Measurements from ENCODE around the gene CMC1.
A peak's percentile ranks its signal among the peaks of the same experiment; 100 is the strongest.
"Not testable (repeated sequence)": the region's sequence is repeated elsewhere in the genome, so short reads cannot be mapped to it uniquely, and the experiment has no call there.

The CMC1 gene

DNA sequence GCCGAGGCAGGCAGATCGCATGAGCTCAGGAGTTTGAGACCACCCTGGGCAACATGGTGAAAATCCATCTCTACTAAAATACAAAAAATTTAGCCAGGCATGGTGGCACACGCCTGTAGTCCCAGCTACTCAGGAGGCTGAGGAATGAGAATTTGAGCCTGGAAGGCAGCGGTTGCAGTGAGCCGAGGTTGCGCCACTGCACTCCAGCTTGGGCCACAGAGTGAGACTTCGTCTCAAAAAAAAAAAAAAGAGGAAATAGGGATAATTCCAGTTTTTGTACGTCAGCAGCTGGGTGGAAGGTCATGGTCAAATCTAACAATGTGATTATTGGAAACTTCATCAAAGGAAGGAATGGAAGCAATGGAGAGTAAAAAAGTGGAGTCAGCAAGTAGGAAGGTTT lies 3.1 kb downstream of the CMC1 start:
- no peak for DNase-seq (ENCODE audit: low read depth)

GRCh38 chr3:28247286-28247685 lies 5.9 kb downstream of the CMC1 start:
- DNase-seq (ENCODE audit: low read depth), result no peak

- DNase-seq (ENCODE audit: low read depth), result no peak
These were observed 9.6 kb downstream of the CMC1 start for GRCh38 chr3:28250999-28251398.

GRCh38 chr3:28252001-28252431 lies 10.6 kb downstream of the CMC1 start:
- DNase-seq (ENCODE audit: low read depth), result no peak

DNA sequence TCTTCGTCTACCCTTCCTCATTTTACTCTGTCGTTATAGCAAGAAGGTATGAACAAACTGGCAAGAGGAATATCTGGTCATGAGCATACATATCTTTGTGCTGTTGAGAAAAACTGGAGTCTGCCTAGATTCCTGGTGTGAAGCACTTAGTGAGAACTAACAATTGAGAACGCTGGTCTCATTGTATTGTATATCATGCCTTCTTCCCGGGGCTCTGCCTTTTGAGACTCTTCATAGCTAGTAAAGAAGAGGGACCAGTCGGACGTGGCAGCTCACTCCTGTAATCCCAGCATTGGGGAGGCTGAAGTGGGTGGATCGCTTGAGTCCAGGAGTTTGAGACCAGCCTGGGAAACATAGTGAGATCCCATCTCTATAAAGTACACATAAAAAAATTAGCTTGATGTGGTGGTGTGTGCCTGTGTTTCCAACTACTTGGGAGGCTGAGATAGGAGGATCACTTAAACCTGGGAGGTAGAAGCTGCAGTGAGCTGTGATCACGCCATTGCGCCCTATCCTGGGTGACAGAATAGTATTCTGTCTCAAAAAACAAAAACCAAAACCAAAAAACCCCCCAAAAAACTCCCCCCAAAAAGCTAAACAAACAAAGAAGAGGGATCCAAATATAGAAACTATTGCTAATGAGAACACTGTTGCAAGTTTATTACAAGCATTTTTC lies 11.8 kb downstream of the CMC1 start:
- DNase-seq (ENCODE audit: low read depth), result no peak

DNA sequence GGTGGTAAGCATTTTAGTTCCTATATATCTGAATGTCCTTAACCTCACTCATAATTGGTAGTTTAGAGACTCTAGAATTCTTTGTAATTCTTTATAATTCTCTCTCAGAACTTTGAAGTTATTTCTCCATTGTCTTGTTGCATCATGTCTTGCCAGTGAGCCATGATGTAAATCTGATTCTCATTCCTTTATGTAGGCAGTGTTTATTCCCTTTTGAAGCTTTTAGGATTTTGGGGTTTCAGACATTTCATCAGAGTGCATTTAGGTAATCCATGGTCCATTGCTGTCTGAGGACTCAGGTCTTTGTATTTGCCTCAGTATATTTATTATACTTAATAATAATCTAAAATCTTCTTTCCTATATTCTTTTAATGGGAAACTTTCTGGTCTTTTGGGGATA lies 20.6 kb downstream of the CMC1 start:
- DNase-seq (ENCODE audit: low read depth), result no peak

DNA sequence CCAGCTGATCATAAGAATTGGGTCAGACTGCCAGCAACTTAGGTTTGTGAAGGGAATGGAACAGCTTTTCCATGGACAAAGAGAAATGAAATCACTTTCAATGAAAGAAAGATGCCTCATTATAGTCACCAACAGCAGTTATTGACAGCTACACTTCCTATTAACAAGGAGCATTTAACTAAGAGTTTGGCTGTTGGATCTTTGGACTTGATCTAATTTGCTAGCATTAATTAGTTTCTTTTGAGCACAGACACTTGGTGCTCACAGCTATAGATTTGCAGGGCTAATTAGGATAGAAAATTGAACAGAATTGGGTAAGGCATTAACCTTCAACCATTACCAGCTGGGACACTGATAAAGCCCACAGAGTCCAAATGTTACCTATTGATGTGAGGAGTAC lies 24.2 kb downstream of the CMC1 start:
- no peak for DNase-seq (ENCODE audit: low read depth)

DNA sequence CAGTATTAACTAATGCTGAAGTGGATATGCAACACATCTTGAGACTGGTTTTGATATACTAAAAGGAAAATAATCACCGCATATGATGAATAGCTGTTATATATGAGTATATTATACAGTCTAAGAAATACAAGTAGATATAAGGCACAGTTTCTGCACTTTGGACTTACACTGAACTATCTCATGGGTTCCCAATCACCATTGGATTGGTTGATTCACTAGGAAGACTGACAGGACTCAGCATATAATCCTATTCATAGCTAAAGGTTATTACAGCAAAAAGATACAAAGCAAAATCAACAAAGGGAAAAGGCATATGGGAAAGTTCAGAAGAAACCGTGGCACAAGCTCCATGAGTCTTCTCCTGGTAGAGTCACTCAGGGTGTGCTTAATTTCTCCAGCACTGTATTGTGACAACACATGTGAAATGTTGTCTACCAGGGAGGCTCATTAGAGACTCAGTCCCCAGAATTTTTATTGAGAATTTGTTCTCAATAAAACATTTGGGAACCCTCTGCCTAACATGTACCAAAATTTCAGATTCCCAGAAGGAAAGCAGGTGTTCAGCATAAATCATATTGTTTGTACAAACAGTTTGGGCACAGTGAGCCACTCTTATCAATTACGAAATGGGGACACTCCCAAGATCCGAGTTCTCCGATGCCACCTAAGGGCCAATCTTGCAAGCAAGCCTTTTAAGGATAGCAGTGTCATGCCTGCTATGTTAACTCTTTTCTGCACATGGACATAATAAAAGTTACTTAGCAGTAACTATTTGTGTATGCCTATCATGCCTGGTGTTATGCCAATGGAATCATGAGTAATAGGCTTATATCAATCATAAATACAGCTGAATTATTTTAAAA lies 26.8 kb downstream of the CMC1 start:
- no peak for DNase-seq (ENCODE audit: low read depth)

DNA sequence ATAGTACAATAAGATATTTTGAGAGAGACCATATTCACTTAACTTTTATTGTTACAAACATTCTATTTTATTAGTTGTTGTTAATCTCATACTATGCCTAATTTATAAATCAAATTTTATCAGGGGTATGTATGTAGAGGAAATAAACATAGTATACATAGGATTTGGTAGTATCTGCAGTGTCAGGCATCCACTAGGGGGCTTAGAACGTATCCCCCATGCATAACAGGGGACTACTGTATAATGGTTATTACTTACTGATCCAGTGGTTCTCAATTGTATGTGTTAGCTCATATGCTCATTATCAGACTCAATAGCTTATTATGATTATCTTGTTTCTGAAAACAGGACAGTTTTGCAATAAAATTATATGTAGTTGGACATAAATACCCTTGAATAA lies 27.6 kb downstream of the CMC1 start:
- DNase-seq (ENCODE audit: low read depth), result no peak

DNA sequence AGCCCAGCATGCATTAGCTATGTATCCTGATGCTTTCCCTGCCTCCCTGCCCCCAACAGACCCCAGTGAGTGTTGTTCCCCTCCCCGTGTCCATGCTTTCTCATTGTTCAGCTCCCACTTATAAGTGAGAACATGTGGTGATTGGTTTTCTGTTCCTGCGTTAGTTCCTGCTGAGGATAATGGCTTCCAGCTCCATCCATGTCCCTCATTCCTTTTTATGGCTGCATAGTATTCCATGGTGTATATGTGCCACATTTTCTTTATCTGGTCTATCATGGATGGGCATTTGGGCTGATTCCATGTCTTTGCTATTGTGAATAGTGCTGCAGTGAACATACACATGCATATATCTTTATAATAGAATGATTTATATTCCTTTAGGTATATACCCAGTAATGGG lies 28.5 kb downstream of the CMC1 start:
- DNase-seq (ENCODE audit: low read depth), result not testable (repeated sequence)

GRCh38 chr3:28273837-28274236 lies 32.4 kb downstream of the CMC1 start:
- no peak for DNase-seq (ENCODE audit: low read depth)

DNA sequence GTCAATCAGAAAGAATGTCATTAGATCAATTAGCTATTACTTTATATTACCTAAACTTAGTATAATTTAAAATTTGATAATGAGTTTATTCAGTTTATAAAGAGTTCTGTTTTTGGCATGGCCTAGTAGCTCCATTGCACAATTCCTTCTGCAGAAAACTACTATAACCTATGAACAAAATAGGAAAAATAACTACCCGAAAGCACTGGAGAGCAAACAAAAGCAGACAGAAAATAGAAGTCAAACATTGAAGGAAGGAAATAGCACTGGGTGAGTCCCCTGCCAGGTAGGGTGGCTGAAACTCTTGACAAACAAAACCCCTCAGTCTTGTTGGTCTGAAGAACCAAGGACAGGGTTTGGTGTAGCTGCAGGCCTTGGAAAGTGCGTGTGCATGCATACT lies 37.5 kb downstream of the CMC1 start:
- DNase-seq (ENCODE audit: low read depth), result no peak

- no peak for DNase-seq (ENCODE audit: low read depth)
These were observed 38.4 kb downstream of the CMC1 start for GRCh38 chr3:28279770-28280169.

- no peak for DNase-seq (ENCODE audit: low read depth)
These were observed 39.4 kb downstream of the CMC1 start for GRCh38 chr3:28280781-28281180.

DNA sequence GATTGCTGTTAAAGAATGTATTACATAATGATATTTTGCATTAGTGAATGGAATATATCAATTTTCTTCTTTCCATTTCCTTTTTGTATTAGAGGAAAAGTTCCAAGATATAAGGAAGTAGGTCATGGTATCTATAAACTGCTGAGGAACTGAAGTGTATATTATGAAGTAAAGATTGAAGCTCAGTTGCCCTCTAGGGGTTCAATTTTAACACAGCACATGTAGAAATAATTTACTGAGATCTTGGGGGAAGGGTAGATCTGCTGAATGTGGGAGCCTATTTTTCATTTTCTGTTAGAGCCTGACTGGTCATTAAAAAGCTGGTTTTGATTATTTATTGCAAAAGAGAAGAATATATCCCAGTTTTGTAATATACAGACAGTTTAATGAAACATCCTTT lies 45.2 kb downstream of the CMC1 start:
- peak; percentile 15 for DNase-seq (ENCODE audit: low read depth)

- DNase-seq (ENCODE audit: low read depth), result no peak
These were observed 45.6 kb downstream of the CMC1 start for GRCh38 chr3:28287046-28287445.

GRCh38 chr3:28290863-28291300 lies 49.5 kb downstream of the CMC1 start:
- no peak for DNase-seq (ENCODE audit: low read depth)

GRCh38 chr3:28291577-28291976 lies 50.2 kb downstream of the CMC1 start:
- DNase-seq (ENCODE audit: low read depth), result no peak

- DNase-seq (ENCODE audit: low read depth), result no peak
These were observed 51.2 kb downstream of the CMC1 start for GRCh38 chr3:28292622-28293021.

GRCh38 chr3:28294667-28295413 lies 53.4 kb downstream of the CMC1 start:
- DNase-seq (ENCODE audit: low read depth), result no peak

DNA sequence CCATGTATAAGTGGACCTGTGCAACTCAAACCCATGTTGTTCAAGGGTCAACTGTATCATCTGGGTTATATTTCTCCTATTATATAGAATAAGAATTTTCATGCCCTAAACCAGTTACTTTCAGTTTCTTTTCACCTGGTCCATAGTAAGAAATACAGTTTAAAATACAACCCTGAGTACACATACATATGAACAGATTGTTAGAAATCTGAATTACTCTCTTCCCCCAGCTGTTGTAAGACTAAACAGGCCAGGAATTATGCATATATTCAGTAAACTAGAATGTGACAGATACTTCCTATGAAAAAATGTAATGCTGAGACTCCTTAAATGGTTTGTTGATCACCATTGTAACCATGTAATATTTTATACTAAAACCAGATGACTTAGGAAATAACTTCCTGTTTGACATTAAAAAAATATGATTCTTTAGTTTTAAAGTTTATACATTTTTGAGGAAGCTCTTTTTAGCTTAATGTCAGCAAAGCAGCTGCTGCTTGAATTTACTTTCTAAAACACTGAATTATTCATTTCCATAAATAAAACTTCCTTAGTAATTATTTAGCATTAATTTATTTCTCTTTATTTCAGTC lies 54.6 kb downstream of the CMC1 start:
- DNase-seq (ENCODE audit: low read depth), result no peak

DNA sequence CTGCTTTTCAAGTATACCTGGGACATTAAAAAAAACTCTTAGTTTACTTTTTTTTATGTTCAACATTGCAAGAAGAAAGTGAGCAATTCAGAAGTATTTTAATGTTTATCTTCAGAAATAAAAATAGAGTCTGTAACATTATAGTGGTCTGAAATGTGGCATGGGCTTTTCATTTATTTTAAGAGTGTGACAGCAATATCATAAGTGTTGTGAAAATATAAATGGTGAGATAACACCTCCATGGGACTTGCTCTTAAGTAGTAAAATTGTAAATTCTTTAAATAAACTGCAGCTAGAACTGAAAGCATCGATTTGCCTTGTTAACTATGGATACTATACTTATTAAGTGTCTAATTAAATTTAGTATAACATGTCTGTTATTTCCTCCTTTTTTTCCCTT lies 58.3 kb downstream of the CMC1 start:
- no peak for DNase-seq (ENCODE audit: low read depth)

Measured in GM04504 (cell line).